Type B pancreatic cell (in vitro differentiated cells): Measurements from ENCODE around the gene TGFB2. TPM values are rescaled to one million over a fixed set of nuclear protein-coding genes. Genes with fewer than 3 reads are reported as not detected.

Experiments used
- DNase-seq: peaks from one replicate; pipeline ENCODE4 v3.0.0; 2021; ENCODE audit warnings: mixed read lengths; ENCODE audit not compliant: unreplicated experiment; ENCODE audit errors: extremely low spot score
- H3K27ac Mint-ChIP-seq: 2 replicates; pipeline ENCODE4 v1.8.0; 2021; ENCODE audit warnings: mild to moderate bottlenecking, mixed read lengths
- H3K27me3 Mint-ChIP-seq: 2 replicates; pipeline ENCODE4 v1.8.0; 2021; ENCODE audit warnings: mixed read lengths
- H3K36me3 Mint-ChIP-seq: 2 replicates; pipeline ENCODE4 v1.8.0; 2021; ENCODE audit warnings: mixed read lengths
- H3K4me1 Mint-ChIP-seq: one replicate; pipeline ENCODE4 v1.8.0; 2021; ENCODE audit warnings: mixed read lengths; ENCODE audit not compliant: unreplicated experiment
- H3K4me3 Mint-ChIP-seq: 2 replicates; pipeline ENCODE4 v1.8.0; 2021; ENCODE audit warnings: mild to moderate bottlenecking, mixed read lengths
- H3K9me3 Mint-ChIP-seq: 2 replicates; pipeline ENCODE4 v1.8.0; 2021; ENCODE audit warnings: mixed read lengths
- CTCF ChIP-seq: fragments of 200-600 bp; sonication (generic); conservative IDR thresholded peaks from 2 replicates; pipeline ENCODE4 v1.5.0; 2021; ENCODE audit warnings: antibody characterized with exemption, mild to moderate bottlenecking
- total RNA-seq: library from RNA; stranded (reverse); gene quantifications from 2 replicates; pipeline ENCODE4 v1.2.1, GENCODE V29; 2021; ENCODE audit warnings: low replicate concordance

The TGFB2 gene
- total RNA-seq, 1 donor from 2014 or later: 207 TPM

GRCh38 chr1:218401998-218402785, 57.1 kb downstream of the TGFB2 start:
- DNase-seq: no peak
- Mint-ChIP-seq H3K36me3 (peaks cover 31% of the 10 kb centered on the region), H3K4me1 (peaks cover 13% of the 10 kb centered on the region), H3K27ac (no peak overlapping the region), H3K27me3 (peaks cover 3% of the 10 kb centered on the region), H3K9me3 (no peaks in the 10 kb centered on the region), H3K4me3 (peak overlapping the region; percentile 9)
- TF ChIP-seq CTCF: no peak

GRCh38 chr1:218402786-218403120, 57.6 kb downstream of the TGFB2 start:
- Mint-ChIP-seq H3K27ac (no peak overlapping the region), H3K9me3 (no peaks in the 10 kb centered on the region), H3K36me3 (peaks cover 28% of the 10 kb centered on the region), H3K4me3 (no peak overlapping the region), H3K27me3 (peaks cover 3% of the 10 kb centered on the region), H3K4me1 (peaks cover 10% of the 10 kb centered on the region)
- no peak for TF ChIP-seq CTCF
- DNase-seq: no peak

GRCh38 chr1:218403300-218403699, 58.2 kb downstream of the TGFB2 start:
- Mint-ChIP-seq H3K36me3 (peaks cover 28% of the 10 kb centered on the region), H3K27ac (no peak overlapping the region)
- no peak for DNase-seq

GRCh38 chr1:218407630-218408029, 62.5 kb downstream of the TGFB2 start:
- peaks cover 15% of the 10 kb centered on the region for H3K4me1 Mint-ChIP-seq
- H3K27ac Mint-ChIP-seq: no peak overlapping the region
- no peaks in the 10 kb centered on the region for H3K9me3 Mint-ChIP-seq
- H3K4me3 Mint-ChIP-seq: no peak overlapping the region
- H3K36me3 Mint-ChIP-seq: peaks cover 36% of the 10 kb centered on the region
- TF ChIP-seq CTCF: no peak
- no peak for DNase-seq
- H3K27me3 Mint-ChIP-seq: peaks cover 13% of the 10 kb centered on the region

More at GRCh38 chr1:218403300-218403699, 58.2 kb downstream of the TGFB2 start:
- no peaks in the 10 kb centered on the region for H3K9me3 Mint-ChIP-seq
- H3K4me3 Mint-ChIP-seq: no peak overlapping the region
- no peak for TF ChIP-seq CTCF
- peaks cover 3% of the 10 kb centered on the region for H3K27me3 Mint-ChIP-seq
- peaks cover 10% of the 10 kb centered on the region for H3K4me1 Mint-ChIP-seq

- no peak for DNase-seq
- H3K27me3 Mint-ChIP-seq: peaks cover 13% of the 10 kb centered on the region
- no peak for TF ChIP-seq CTCF
- H3K4me3 Mint-ChIP-seq: no peak overlapping the region
- H3K27ac Mint-ChIP-seq: no peak overlapping the region
- peaks cover 13% of the 10 kb centered on the region for H3K4me1 Mint-ChIP-seq
- peaks cover 36% of the 10 kb centered on the region for H3K36me3 Mint-ChIP-seq
- no peaks in the 10 kb centered on the region for H3K9me3 Mint-ChIP-seq
Measured at GRCh38 chr1:218408135-218408534, 63.0 kb downstream of the TGFB2 start.
